Skin epidermis (tissue), 12 donors: Measurements from ENCODE around the gene FBXO33.

ENCODE experiments used
- H3K27ac ChIP-seq, 21 experiments: fragments of 200-600 bp; sonication (generic) in 11 of 21; one replicate each; pipeline ENCODE4 v1.5.0; 2020; ENCODE audit warnings: mild to moderate bottlenecking in 3 of 21, inconsistent platforms in 2 of 21, moderate library complexity in 2 of 21
- H3K4me3 ChIP-seq, 7 experiments: fragments of 200-600 bp; sonication (generic) in 2 of 7; one replicate each; pipeline ENCODE4 v1.5.0; 2020; ENCODE audit warnings: inconsistent platforms in 2 of 7, mild to moderate bottlenecking in 2 of 7, moderate library complexity in 1 of 7

FBXO33 gene

GRCh38 chr14:39432179-39432618, at the start of gene FBXO33:
Gene FBXO33, minus strand, starts transcription at chr14:39432433. Its CDS starts 271 bp downstream, at chr14:39432162.
- H3K27ac ChIP-seq = peak within 1 kb of the TSS; percentile 95 to 100 (median 100)
- peak within 1 kb of the TSS; percentile 83 to 98 (median 93) for H3K4me3 ChIP-seq

GRCh38 chr14:39474416-39474911, 42.2 kb upstream of the FBXO33 start:
- H3K4me3 ChIP-seq = no peak overlapping the region
- H3K27ac ChIP-seq = no peak overlapping the region

DNA sequence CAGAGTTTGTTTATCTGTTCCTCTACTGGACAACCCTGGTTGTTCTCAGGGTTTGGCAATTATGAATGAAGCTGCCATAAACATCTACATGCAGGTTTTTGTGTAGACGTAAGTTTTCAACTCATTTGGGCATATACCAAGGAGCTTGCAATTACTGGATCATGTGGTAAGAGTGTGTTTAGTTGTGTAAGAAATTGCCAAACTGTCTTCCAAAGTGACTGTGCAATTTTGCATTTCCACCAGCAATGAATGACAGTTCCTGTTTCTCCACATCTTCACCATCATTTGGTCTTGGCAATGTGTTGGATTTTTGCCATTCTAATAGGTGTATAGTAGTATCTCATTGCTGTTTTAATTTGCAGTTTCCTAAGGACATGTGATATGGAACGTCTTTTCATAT, 39.8 kb upstream of the FBXO33 start:
- no peak overlapping the region for H3K4me3 ChIP-seq
- no peak overlapping the region for H3K27ac ChIP-seq

- Histone ChIP-seq H3K4me3 (no peak overlapping the region), H3K27ac (no peak overlapping the region)
Observed at GRCh38 chr14:39469094-39469710, 37.0 kb upstream of the FBXO33 start.

- Histone ChIP-seq H3K4me3 (no peak overlapping the region), H3K27ac (no peak overlapping the region)
Observed at GRCh38 chr14:39467889-39468524, 35.8 kb upstream of the FBXO33 start.

GRCh38 chr14:39459795-39460478, 27.7 kb upstream of the FBXO33 start:
- H3K4me3 ChIP-seq = no peak overlapping the region
- H3K27ac ChIP-seq = no peak overlapping the region

- H3K27ac ChIP-seq = no peak overlapping the region
- H3K4me3 ChIP-seq = no peak overlapping the region
Observed at GRCh38 chr14:39456702-39457250, 24.5 kb upstream of the FBXO33 start.

DNA sequence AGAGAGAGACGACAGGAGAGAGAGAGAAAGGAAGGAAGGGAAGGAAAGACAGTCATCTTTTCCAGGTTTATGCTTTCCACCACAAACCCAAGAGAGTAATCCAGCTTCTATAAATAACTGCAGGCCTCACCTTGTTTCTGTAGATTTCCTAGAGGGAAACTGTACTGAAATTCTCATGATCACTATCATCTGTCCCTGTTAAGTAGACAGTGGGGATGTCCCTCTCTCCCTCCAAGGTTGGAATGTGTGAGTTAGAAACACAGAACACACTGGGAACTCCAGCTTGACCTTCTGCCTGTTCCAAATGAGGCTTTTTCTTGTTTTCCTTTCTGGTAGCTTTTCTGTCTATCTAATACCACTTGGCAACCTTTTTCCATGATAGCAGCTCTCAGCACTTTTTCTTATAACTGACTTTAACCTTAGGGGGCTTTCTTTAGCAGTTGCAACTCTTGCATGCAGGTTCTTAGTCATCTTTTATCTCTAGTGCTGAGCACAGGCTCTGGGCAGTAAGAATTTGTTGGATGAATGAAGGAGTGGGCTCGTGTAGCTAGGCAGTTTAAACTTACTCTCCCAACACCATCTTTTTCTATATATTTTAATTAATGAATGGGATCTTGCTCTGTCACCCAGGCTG, 22.8 kb upstream of the FBXO33 start:
- no peak overlapping the region for H3K4me3 ChIP-seq
- H3K27ac ChIP-seq = no peak overlapping the region

DNA sequence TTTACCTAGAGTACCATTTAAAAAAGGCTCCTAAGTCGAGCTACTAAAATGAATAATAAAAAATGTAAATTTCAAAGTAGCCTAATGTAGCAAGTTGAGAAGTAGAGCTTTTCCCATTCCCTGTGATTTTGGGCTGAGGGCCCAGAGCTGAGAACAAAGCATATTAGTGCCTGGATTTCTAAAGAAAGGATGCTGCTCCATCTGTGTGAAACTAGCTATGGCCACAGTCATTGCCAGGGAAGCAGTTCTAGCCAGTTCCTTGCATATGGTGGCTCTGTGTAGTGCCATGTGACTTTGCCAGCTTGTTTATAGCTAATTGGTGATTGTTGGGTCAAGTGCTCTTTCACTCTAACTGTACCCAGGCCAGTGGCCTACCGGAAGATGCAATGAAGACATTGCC, 20.4 kb upstream of the FBXO33 start:
- H3K27ac ChIP-seq = no peak overlapping the region

GRCh38 chr14:39451811-39452210, 19.6 kb upstream of the FBXO33 start:
- Histone ChIP-seq H3K27ac (no peak overlapping the region), H3K4me3 (no peak overlapping the region)

More for the DNA sequence above, 20.4 kb upstream of the FBXO33 start:
- no peak overlapping the region for H3K4me3 ChIP-seq

- H3K4me3 ChIP-seq = no peak overlapping the region
- H3K27ac ChIP-seq = no peak overlapping the region
Observed at GRCh38 chr14:39447175-39447661, 15.0 kb upstream of the FBXO33 start.

DNA sequence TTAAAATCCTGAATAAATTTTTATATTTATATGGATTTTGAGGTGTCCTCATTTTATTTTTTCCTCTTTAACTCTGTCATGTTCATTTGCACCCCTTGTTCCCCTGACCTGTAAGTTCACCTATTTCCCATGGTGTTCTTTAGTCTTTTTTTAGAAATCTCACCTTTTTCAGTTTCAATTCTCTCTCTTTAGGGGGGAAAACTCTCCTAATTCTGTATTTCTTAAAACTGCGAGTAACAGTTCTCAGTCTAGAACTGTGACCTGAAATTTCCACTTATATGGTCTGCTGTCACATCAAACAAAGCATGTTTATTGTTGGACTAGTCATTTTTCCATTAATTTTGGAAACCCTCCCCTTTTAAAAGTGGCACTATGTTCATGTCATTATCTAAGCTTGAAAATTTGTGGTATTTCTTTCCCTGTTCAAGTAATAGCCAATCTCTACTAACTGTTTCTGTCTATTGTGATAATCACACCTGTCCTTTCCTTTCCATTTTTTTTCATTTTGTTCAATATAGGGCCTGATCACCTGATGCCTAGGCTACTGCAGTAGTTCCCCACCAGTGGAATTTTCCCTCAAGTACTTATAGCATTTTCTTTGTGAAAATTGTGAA, 14.0 kb upstream of the FBXO33 start:
- no peak overlapping the region for H3K4me3 ChIP-seq
- H3K27ac ChIP-seq = no peak overlapping the region

GRCh38 chr14:39442293-39442692, 10.1 kb upstream of the FBXO33 start:
- Histone ChIP-seq H3K27ac (no peak overlapping the region), H3K4me3 (no peak overlapping the region)

- no peak overlapping the region for H3K4me3 ChIP-seq
- H3K27ac ChIP-seq = no peak overlapping the region
Observed at GRCh38 chr14:39441805-39442204, 9.6 kb upstream of the FBXO33 start.

DNA sequence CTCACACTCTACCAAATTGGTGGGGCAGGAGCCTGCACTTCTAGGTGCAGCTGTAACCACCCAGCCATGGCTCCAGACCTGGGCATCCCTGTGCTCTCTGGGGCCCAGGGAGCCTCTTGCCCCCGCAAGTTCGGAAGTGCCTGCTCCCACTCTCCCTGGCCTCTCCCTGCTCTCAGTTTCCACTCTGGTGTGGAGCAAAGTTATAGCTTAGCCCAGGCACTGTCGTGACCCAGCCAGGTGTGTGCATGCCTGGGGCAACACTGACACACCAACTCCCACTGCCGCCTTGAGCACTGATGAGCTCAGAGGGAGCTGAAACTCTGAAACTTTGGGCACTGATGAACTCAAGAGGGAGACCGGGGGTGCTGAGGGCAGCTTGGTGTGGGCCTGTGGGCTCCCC, 8.7 kb upstream of the FBXO33 start:
- Histone ChIP-seq H3K27ac (no peak overlapping the region), H3K4me3 (no peak overlapping the region)

GRCh38 chr14:39435241-39435640, 3.0 kb upstream of the FBXO33 start:
- Histone ChIP-seq H3K27ac (no peak overlapping the region), H3K4me3 (no peak overlapping the region)

DNA sequence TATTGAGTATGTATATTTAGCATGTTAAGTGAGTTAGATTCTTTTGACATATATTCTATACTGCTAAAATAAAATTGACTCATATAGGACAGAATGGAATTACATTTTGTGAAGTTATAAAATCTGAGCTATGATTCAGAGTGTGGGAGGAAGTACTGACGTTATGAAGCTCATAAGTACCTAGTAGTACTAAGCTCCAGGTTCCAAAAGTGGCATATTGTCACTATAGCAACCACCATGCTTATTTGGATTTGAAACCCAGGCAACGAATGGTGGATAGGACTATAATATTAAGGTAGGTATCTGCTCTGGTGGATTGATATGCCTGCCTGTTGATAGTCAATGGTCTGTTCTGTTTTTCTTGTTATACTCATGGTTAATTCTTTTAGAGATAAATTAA, 2.2 kb upstream of the FBXO33 start:
- H3K27ac ChIP-seq = no peak overlapping the region
- H3K4me3 ChIP-seq = no peak overlapping the region

GRCh38 chr14:39433452-39433813, 1.2 kb upstream of the FBXO33 start:
- Histone ChIP-seq H3K4me3 (peak overlapping the region; percentile 83 to 98 (median 93)), H3K27ac (peak overlapping the region in 18 of 21 experiments; percentile 79 to 100 (median 100))

DNA sequence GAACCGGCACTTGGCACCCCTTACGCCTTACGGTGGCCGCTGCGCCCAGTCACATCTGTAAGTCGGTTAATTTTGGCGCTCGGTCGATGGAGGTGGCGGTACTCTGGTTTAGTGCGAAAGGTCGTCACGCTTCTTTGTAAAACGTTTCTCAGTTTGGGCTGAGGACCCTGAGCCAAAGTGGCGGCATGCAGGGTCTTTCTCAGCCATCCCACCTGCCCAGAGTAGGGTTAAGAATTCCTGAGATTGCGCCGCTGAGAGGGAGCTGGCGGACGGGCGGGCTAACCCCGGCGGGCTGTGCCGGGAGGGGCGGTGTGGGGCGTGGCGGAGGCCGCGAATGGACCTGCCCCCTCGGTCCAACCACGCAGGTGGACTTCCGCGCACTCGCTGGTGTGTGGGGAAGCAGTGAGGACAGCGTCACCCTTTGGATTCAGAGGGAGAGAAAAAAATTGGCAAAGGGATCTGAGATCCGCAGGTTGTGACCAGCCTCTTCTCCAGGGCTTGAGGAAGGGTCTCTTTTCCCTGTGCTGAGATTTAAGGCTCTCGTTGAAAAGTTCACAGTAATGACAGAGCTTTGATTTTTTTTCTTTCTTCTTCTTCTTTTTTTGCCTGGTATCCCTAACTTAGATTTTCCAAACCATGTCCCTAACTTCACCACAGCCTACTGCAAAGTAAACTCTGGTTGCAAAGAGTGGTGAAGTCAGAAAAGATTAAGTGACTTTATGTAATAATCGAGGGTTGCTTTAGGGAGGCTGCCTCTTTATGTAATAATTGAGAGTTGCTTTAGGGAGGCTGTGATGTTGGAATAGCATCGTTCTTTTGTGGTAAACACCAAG, 602 bp upstream of the FBXO33 start:
- H3K4me3 ChIP-seq = peak overlapping the region; percentile 83 to 98 (median 93)

More for the DNA sequence above, 602 bp upstream of the FBXO33 start:
- H3K27ac ChIP-seq = peak overlapping the region in 20 of 21 experiments; percentile 79 to 100 (median 100)
